ENCODE measurements around the gene SPACDR.

SPACDR gene

DNA sequence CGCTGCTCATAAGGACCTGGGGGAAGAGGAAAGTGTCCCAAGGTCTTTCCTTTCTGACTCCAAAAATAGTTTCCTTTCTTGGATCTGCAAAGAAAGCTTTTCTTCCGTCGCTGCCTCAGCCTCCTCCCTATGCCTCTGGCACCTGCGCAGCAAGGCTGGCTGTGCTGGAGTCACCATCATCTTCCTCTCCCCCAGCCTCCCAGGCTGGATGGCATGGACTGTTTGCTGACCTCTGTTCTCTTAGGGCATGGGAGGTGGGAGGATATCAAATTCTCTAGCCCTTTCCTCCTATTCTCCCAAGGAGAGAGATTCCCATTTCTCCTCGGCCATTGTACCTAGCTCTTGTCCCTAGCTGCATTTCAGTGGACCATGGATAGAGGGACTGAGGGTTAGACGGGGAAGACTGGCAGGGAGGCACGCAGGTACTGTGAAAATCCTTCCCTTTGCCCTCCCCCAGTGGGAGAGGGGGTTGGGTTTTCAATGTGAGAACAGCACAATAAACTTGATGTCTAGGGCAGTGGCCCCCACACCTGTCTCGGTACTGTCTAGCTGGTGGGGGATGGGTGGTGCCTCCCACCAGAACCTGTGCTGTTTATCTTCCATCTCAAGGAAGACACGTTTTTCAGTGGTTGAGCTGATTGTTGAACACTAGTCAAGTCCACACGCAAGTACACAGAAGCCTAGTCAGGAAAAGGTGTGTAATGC lies 30.3 kb downstream of the SPACDR start:
- FAIRE-seq: no peak

DNA sequence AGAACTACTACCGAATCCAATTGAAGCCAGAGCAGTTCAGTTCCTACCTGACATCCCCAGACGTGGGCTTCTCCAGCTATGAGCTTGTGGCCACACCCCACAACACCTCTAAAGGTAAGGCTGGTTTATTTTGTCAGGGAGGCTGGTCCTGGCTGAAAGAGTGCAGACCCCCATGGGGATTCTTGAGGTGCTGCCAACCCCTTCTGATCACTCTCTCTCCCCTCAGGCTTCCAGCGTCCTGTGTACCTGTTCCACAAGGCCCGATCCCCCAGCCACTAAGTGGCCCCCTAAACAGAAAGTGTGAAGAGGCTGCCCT lies 30.8 kb downstream of the SPACDR start:
- no peak for FAIRE-seq

DNA sequence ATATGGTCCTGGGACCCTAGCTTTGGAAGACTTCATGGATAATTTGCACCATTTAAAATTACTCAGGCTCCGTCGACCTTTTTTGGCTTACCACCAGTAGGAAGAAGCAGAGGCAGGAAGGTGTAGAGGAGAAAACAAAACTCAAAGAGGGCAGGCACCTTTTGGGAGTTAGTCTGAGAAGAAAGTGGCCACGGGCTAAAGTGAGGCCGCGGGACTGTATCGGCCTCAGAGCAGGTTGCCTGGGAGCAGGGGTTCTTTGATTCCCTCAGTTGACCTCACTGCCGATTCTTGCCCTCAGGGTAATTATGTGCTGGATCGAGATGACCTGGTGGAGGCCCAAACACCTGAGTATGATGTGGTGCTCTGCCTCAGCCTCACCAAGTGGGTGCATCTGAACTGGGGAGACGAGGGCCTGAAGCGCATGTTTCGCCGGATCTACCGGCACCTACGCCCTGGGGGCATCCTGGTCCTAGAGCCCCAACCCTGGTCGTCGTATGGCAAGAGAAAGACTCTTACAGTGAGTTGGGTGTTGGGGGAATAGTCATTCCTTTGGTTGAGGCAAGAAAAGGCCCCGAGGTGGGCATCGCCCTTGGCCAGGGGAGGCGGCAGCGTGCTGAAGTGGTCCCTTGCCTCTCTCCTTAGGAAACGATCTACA lies 31.3 kb downstream of the SPACDR start:
- FAIRE-seq: no peak

- FAIRE-seq: no peak
Measured at GRCh38 chr7:100432053-100432452, 32.0 kb downstream of the SPACDR start.

DNA sequence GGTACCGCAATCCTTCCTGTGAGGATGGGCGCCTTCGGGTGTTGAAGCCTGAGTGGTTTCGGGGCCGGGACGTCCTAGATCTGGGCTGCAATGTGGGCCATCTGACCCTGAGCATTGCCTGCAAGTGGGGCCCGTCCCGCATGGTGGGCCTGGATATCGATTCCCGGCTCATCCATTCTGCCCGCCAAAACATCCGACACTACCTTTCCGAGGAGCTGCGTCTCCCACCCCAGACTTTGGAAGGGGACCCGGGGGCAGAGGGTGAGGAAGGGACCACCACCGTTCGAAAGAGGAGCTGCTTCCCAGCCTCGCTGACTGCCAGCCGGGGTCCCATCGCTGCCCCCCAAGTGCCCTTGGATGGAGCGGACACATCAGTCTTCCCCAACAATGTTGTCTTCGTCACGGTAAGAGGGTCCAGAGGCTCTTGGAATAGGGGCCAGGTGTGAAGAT lies 32.7 kb downstream of the SPACDR start:
- FAIRE-seq: no peak

- no peak for FAIRE-seq
Measured at GRCh38 chr7:100430493-100431285, 33.4 kb downstream of the SPACDR start.

DNA sequence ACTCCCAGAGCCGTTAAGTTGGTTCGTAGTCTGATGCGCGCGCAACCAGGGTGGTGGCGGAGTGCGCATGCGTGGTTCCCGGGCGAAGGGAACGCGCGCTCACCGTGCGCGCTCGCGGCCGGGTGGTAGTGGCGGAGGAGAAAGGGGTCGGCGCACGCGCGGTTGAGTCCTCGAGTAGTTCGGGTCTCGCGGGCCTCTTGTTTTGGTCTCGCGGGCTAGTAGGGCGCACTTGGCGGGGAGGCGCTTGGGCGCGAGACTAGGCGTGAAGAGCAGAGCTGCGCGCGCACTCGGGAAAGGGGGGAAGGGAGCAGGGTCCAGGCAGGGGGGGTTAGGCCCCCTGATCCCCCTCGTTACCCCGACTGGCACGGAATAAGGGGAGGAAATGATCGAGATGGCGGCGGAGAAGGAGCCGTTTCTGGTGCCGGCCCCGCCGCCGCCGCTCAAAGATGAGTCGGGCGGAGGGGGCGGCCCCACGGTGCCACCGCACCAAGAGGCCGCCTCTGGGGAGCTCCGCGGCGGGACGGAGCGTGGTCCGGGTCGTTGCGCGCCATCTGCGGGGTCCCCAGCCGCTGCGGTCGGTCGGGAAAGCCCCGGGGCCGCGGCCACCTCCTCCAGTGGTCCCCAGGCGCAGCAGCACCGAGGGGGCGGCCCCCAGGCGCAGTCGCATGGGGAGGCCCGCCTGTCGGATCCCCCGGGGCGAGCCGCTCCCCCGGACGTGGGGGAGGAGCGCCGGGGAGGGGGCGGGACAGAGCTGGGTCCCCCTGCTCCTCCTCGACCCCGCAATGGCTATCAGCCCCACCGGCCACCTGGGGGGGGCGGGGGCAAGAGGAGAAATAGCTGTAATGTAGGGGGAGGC lies 34.2 kb downstream of the SPACDR start, which contains the start of gene MEPCE:
MEPCE (plus strand) TSS at position 195 of the 856 bp plus-strand sequence; CDS start at position 383, 188 bp downstream.
- FAIRE-seq: no peak

- peak; percentile 38 for FAIRE-seq
Measured at GRCh38 chr7:100428967-100429636, 35.0 kb downstream of the SPACDR start.

DNA sequence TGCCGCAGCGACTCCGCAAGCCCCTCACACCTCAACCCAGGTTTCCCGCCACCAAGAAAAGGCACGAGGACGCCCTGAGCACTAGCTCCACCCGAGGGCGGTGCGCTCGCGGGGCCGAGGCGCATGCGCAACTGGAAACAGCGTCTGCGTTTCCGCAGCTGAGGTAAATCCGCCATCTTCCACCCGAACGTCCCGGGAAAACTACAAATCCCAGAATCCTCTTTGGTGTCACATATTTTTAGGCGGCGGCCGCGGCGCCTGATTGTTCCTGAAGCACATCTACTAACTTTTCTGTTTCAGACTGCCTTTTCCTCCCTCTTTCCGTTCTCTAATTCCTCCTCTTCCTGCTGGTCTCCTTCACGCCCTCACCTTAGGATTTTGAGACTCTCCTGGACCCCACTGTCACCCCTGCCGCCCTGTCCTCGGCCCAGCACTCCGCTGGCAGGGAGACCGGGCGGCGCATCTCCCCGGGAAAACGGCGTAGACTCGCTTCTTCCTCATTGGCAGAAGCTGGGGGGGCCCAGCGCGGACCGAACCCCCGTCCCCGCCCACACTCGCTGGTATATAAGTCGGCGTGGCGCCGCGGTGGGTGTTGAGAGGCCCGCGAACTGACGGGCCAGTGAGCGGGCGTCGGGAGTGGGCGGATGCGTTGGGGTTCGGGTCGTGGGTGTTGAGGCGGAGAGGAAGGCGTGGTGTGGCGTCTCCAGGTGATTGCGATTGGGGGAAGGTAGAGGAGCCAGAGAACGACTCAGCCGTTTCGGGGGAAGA lies 35.7 kb downstream of the SPACDR start, which contains the start of gene ZCWPW1:
ZCWPW1 (minus strand) TSS at position 505 of the 768 bp plus-strand sequence. CDS start 8,054 bp downstream, outside the sequence.
- peak; percentile 88 for FAIRE-seq

- no peak for FAIRE-seq
Measured at GRCh38 chr7:100427762-100428198, 36.3 kb downstream of the SPACDR start.

GRCh38 chr7:100426516-100426915 lies 37.5 kb downstream of the SPACDR start:
- no peak for FAIRE-seq

- no peak for FAIRE-seq
Measured at GRCh38 chr7:100425347-100425746, 38.7 kb downstream of the SPACDR start.

- FAIRE-seq: no peak
Measured at GRCh38 chr7:100423315-100423714, 40.7 kb downstream of the SPACDR start.

GRCh38 chr7:100419660-100420226 lies 44.3 kb downstream of the SPACDR start:
- FAIRE-seq: no peak

- FAIRE-seq: no peak
Measured at GRCh38 chr7:100418930-100419659, 45.0 kb downstream of the SPACDR start.

GRCh38 chr7:100415448-100415847 lies 48.6 kb downstream of the SPACDR start:
- FAIRE-seq: no peak

GRCh38 chr7:100413889-100414288 lies 50.2 kb downstream of the SPACDR start:
- FAIRE-seq: no peak

GRCh38 chr7:100413346-100413745 lies 50.7 kb downstream of the SPACDR start:
- FAIRE-seq: no peak

- no peak for FAIRE-seq
Measured at GRCh38 chr7:100411101-100411500, 53.0 kb downstream of the SPACDR start.

Measured in islet of Langerhans (tissue), 1 donor.